Vagina (tissue), 2 donors: ENCODE measurements around the gene CHN2.

Experiments
- POLR2A ChIP-seq, 2 donors: fragments of 450-650 bp; IDR thresholded peaks; one replicate each; pipeline ENCODE4 v1.6.1; 2017; ENCODE audit warnings: antibody characterized with exemption in 2 of 2, mild to moderate bottlenecking in 2 of 2, moderate library complexity in 2 of 2
- POLR2AphosphoS5 ChIP-seq, 2 donors: sonication (generic); formaldehyde crosslinking; IDR thresholded peaks; one replicate each; pipeline ENCODE4 v1.9.0; 2017; ENCODE audit warnings: antibody characterized with exemption in 2 of 2, mild to moderate bottlenecking in 2 of 2, low read depth in 1 of 2; ENCODE audit not compliant: insufficient read depth in 1 of 2

GRCh38 chr7:29236649-29237048 lies 42.1 kb downstream of the CHN2 start:
- TF ChIP-seq POLR2AphosphoS5 (IDR thresholded peaks at IDR 0.05; ENCODE audit: insufficient read depth in 1 of 2, low read depth in 1 of 2) (no peak), POLR2A (IDR thresholded peaks at IDR 0.05) (no peak)
